H4 (cell line): Measurements from ENCODE around the gene SETBP1. TPM values are rescaled to one million over a fixed set of nuclear protein-coding genes. Genes with fewer than 3 reads are reported as not detected.

ENCODE experiments used
- DNase-seq: peaks from one replicate; pipeline ENCODE4 v3.0.0-alpha.2; 2015; ENCODE audit warnings: low spot score
- total RNA-seq: library from RNA; depleted of rRNA; stranded (reverse); fragments of >200 nt; shearing (Covaris generic); gene quantifications from 2 replicates; pipeline ENCODE4 v1.2.3, GENCODE V29; 2014

Gene SETBP1
- total RNA-seq, 1 experiment from 2014 or later = 3.6 TPM

DNA sequence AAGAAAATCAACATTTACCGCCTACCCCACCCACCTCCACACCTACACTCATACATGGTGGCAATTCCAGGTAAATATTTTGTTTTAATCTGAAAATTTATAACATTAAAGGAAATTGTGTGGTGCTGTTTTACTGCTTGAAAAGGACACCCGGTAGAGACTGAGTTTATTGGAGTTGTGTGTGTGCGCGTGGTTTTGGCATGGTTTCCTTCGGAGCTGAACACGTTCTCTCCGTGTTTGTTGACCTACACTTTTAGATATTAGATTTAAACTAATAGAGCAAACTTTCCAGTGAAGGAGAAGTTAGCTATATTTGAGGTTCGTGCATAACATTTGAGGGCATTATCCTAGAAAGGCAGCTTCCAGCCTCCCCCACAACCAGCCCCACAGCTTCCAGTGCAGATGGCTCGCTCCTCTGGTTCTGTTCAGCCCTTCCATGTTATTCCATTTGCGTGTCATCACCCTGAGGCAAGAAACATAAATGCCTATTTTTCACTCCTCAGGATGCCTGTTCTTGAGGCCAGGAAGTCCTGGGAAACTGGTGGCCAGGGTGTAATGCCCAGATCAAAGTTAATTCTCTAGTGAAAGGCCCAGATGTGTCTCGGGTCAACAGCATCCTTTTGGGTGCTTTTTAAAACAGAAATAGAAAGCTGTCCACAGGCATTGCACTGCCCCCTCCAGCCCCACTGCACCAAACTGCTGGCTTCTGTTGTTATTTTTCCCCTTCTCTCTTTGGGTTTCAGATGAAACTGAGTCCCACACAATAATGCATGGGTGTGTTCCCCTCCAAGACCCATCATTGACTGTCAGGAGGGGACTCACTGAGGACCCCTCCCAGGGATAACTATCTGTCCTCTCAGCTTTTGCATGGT is 190.2 kb downstream of the SETBP1 start:
- no peak for DNase-seq

- DNase-seq = no peak
These were observed 191.1 kb downstream of the SETBP1 start for GRCh38 chr18:44871771-44872170.

DNA sequence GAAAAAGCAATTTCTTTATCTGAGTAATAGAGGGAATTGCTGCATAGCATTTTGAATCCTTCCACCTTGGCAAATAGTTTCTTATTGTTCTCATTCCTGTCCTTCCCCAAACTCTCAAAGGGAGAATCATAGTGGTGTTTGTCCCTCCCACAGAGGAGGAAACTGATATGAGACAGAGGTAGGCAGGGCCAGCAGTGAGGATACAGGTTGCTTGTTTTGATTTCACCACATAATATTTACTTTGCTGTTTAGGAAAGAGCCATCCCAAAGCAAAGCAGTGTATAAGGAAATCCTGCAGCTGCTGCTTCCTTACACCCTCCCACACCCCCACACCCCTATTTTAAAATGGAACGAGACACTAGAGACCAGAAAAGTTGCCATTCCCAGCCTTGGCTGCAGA is 195.3 kb downstream of the SETBP1 start:
- no peak for DNase-seq

DNA sequence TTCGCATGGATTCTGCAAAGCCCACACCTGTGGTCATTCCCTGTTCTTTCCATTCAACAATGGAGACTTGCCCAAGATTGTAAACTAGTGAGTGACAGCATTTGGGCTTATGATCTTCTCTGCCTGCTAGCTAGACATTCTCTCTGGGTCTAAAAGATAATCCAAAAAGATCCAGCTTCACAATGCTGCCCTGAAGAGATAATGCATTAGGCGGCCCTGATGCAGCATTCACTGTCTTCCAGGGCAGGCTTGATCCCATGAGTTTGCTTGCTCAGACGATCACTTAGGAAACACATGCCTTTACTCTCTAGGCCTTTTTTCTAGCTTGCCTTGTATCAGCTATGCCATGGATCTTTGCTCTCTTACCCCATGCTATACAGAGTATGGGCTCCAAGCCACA is 196.1 kb downstream of the SETBP1 start:
- no peak for DNase-seq

DNA sequence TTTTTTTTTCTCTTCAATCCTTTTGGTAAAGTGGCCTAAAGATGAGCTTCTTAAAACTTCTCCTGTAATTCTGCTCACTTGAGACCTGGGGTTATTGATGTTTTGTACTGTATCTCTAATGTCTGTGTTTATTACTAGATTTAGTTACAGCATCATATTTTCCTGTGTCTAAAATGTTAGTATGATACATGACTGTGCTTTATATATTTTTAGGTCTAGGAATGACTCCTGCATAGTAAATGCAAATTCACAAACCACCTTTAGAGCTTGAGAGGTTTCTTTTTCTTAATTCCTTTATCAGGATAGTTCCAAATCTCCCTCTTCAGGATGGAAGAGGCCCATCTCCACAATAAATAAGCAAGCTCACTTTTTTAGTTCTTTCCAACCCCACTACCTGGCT is 197.6 kb downstream of the SETBP1 start:
- DNase-seq = no peak

DNA sequence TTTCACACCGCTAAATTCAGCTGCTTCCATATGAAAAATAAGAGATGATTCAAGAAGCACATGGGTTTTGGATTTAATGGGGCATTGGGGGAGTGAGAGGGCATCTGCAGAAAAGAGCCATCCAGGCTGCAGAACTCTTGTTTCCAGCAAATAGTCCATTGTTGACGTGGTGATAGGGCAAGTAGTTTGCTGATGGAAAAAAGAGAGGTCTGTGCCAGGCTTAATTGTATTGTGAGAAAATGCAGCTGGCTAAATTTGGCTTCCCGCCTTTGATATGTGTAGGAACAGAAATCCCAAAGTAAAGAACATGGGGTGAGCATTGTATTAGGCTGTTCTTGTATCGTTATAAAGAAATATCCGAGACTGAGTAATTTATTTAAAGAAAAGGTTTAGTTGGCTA is 199.5 kb downstream of the SETBP1 start:
- DNase-seq = no peak

DNA sequence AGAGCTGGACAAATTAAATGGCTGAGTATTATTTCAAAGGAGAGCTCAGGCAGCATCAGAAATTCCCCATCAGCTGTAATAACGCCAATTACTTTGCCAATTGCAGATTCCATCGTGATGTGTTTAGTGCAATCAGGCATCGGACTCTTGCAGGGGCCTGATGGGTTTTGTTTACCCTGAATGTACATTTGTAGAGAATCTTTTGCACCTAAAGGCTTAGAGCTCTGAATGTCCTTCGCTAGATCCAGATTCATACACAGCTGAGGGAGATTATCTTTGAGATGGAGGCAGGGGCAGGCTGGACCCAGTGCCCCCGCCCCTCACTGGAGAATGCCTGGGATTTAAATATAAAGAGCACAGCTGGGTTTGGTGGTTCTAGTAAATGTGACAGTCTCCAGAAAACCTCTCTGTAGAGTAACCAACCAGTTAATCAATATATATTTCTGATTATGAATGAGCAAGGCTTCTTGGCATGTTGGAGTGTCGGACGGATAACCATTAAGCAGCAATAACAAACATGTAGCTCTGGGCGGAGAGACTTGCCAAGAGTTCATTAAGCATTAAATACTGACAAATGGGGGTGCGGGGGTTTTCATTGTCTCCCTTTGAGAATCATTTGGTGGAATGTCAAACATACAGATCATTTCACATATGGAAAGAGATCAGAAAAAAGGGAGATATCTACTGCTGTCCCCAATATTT is 200.9 kb downstream of the SETBP1 start:
- no peak for DNase-seq

DNA sequence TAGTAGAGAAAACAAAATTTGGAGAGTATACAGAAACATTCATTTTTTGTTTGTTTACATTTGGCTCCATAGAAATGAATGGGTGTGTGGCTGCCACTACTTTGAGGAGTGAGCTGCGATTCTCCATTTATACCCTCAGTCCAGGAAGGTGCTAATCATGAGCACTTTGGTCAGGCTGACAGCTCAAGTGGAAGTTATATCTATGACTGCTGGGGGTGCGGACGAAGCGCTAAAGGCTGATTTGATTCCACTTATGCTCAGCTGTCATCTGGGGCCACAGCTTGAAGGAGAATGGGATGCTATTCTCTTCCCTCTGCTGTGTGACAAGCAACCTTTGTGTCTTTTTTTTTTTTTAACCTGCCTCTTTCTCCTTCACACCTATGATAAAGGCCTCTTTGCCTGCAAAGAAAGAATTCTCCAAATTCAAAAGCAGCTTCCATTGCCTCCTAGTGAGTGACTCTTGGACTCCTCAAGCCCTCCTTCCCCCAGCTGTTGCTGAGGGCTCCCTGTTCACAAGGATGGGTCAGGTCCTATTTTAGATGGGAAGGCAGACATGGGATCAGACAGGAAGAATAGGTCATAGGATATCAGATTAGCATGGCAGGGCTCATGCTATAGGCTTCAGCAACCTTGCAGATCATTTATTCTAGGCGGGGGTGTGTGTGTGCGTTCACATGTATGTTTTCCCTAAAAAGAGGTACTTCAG is 201.6 kb downstream of the SETBP1 start:
- no peak for DNase-seq

- DNase-seq = no peak
These were observed 203.0 kb downstream of the SETBP1 start for GRCh38 chr18:44883671-44884070.

DNA sequence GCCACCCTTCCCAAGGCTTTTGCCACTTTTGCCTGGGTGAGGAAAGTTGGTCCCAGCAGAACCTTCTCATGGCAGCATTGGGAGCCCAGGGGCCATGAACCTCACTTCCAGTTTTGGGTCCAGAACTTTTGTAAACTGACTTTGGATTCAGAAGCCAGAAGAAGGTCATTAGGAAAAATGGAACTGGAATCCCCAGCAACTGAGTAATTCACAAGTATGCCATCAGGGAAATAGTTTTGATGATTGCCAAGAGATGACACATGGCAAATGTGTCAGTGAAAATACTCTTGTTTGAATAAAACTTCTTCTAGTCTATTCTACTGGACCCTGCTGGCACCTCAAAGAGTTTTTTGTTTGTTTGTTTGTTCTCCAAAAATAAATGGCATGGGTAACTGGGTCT is 203.7 kb downstream of the SETBP1 start:
- no peak for DNase-seq

- DNase-seq = no peak
These were observed 204.8 kb downstream of the SETBP1 start for GRCh38 chr18:44885507-44885906.

DNA sequence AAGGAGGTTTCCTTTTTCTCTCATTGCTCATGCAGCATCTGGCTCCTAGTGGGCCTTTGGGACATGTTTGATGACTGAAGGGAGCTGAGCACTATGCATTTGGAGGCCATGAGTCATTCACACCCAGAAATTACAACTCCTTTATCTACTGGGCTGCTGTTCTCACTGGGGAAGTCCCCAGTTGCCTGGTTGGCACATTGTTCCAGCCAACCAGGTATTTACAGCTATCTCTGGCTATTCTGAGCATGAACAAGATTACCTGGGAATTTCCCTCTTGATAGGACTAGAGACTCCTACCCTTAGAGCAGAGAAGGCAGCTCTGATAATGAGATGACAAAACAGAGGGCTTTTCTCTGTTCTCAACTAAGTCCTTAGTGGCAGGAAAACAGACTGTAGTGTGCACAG is 206.5 kb downstream of the SETBP1 start:
- DNase-seq = no peak

GRCh38 chr18:44889111-44889510 is 208.4 kb downstream of the SETBP1 start:
- DNase-seq = no peak

DNA sequence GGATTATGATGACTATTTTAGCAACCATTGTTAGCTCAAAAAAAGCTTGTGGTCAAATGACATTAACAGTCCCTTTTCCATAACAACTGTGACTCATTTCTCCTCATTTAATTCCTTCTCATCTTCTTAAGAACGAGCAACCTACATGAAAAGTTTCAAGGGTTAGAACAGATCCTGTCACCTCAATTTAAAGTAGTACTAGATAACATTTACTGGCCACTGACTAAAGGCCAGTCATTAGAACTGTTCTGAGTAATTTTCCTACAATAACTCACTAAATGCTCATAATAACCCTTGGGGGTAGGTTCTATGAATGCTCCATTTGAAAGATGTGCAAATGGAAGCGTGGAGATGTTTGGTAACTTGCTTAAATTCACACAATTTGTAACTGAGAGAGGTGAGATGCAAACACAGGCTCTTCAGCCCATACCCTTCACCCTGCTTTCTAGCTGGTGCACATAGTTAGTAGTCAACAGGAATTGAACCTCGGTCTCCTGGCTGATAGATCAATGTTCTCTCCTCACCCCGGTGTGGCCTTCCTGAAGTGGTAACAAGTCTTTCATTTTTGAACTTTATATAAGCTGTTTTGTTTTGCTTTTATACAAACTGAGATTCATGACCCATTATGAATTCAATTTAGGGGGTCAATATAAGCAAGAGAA is 212.5 kb downstream of the SETBP1 start:
- no peak for DNase-seq

- no peak for DNase-seq
These were observed 213.3 kb downstream of the SETBP1 start for GRCh38 chr18:44893966-44894365.

DNA sequence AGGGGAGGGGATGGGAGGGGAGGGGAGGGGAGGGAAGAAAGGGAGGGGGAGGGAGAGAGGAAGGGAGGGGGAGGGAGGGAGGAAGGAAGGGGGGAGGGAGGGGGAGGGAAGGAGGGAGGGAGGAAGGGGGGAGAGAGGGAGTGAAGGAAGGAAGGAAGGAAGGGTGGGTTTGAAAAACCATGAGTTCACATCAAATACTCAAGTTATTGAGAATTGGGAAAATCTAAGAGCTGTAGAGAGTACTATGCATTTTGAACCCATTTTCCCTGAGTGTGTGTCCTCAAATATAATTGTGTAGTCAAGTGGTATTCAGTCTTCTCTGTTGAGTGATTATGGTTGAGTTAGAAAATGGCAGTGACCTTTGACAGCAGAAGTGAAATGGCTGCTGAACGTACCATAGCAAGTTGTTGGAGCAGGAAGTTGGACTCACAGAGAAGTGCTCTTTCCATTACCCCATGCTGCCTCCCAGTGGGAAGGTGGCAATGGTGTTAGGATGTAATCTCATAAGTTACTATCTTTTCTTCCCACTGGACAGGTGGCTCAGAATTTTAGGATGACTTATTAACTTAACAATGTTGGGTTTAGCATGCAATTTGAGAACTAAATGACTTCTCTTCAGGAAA is 214.6 kb downstream of the SETBP1 start:
- DNase-seq = peak; percentile 73

GRCh38 chr18:44896846-44897245 is 216.2 kb downstream of the SETBP1 start:
- DNase-seq = no peak

DNA sequence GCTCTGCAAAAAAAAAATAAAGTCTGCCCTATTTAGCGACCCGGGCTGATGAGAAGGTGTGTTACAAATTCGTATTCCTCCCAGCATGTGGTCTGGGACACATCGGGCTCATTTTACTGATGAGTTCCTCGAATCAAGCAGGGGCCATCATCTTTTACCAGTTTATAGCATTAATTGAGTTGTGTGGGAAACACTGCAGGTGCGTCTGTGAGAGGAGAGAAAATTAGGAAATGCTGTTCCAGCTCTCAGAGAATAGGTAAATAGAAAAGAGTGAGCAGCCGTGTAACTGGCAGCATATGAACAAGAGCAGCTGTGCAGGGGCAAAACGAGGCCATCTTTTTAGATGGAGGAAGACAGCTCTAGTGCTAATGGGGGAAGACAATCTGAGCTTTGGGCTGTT is 216.7 kb downstream of the SETBP1 start:
- no peak for DNase-seq

- DNase-seq = no peak
These were observed 217.1 kb downstream of the SETBP1 start for GRCh38 chr18:44897816-44898215.

- no peak for DNase-seq
These were observed 217.8 kb downstream of the SETBP1 start for GRCh38 chr18:44898498-44898897.

DNA sequence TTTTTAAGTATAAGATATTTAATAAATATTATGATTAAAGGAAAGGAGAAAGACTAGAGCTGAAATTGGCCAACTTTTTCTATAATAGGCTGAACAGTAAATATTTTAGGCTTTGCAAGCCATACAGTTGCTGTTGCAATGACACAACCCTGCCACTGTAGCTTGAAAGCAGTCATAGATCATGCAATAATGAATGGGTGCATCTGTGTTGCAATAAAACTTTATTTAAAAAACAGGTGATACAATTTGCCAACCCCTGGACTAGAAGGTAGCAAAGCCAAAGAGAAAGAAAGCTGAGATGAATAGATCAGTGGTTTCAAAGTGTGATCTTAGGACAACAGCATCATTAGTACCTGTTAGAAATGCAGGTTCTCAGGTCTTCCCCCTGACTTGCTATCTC is 219.1 kb downstream of the SETBP1 start:
- DNase-seq = no peak

DNA sequence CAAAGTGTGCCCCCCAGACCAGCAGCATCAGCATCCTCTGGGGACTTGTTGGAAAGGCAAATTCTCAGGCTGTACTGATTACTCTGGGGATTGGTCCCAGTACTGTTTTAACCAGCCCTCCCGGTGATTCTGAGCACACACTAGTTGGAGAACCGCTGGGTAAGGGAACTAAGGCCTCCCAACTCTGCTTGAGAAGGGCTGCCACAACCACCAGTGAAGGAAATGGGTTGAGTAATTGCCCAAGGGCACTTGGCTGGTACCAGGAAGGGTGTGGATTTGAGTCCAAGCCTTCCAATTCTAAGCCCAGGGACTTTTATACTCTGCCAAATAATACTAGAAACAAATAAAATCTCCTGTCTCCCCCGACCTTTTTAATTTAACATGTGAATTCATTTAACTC is 219.9 kb downstream of the SETBP1 start:
- no peak for DNase-seq
